Inferior parietal cortex (tissue), 1 donor: ENCODE data around the gene EIF4G1.

Experiments
- DNase-seq: peaks from one replicate; pipeline ENCODE4 v3.0.0-alpha.2; 2016; ENCODE audit errors: extremely low spot score

EIF4G1 gene

GRCh38 chr3:184305577-184305976 lies 8.8 kb upstream of the EIF4G1 start:
- no peak for DNase-seq

GRCh38 chr3:184306341-184306972 lies 7.9 kb upstream of the EIF4G1 start:
- no peak for DNase-seq

- no peak for DNase-seq
Measured at GRCh38 chr3:184307915-184308314, 6.5 kb upstream of the EIF4G1 start.

DNA sequence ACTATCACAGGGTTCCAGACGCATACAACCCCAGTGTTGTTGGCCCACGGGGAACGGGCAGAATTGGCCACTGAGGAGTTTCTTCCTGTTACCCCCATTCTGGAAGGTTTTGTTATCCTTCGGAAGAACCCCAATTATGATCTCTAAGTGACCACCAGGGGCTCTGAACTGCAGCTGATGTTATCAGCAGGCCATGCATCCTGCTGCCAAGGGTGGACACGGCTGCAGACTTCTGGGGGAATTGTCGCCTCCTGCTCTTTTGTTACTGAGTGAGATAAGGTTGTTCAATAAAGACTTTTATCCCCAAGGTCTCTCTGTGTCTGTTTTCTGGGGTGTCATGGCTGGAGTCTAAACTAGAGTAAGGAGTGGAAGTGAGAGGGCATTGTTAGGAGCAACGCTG lies 5.7 kb upstream of the EIF4G1 start:
- DNase-seq: no peak

DNA sequence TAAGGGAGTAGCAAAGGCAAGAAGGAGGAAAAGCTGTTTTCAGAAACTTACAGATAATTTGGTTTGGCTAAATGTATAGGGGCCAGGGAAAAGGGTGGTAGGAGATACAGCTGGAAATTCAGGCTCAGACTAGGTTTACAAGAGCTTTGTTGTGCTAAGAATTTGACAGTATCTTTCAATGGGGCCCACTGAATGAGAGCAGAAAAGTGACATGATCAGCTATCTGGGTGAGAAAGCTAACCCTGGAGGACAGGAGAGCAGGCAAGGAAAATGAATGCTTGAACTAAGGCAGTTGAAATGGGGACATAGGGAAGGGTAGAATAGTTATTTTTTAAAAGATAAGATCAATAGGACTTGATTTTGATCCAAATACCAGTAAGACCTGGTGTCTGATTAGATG lies 2.8 kb upstream of the EIF4G1 start:
- DNase-seq: no peak

DNA sequence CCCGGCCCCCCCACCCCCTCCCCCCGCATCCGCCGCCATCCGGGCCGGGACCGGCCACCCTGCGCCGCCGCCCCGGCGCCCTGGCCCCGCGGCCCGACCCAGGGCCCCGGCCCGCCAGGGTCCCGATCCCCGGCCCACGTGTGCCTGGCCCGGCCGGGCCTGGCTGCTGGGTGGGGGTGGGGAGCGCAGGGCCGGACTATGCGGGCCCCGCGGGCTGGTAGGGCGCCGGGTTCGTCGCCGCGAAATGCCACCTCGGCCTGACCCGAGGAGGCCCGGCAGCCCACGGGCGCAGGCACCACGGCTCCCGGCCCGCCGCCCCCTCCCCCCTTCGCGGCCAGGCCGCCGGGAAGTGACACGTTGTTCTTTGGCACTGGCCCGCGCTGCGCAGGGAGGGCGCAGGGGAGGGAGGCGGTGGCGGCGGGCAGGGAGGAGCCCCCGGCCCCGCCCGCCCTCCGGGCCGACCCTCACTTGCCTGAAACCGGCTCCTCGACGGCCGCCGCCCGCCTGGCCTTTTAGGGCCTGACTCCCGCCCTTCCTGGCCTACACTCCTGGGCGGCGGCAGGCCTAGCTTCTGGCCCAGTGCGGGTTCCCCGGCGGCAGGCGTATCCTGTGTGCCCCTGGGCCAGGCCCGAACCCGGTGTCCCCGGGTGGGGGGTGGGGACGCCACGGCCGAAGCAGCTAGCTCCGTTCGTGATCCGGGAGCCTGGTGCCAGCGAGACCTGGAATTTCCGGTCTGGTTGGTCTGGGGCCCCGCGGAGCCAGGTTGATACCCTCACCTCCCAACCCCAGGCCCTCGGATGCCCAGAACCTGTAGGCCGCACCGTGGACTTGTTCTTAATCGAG lies 515 bp downstream of the EIF4G1 start:
- DNase-seq: no peak

DNA sequence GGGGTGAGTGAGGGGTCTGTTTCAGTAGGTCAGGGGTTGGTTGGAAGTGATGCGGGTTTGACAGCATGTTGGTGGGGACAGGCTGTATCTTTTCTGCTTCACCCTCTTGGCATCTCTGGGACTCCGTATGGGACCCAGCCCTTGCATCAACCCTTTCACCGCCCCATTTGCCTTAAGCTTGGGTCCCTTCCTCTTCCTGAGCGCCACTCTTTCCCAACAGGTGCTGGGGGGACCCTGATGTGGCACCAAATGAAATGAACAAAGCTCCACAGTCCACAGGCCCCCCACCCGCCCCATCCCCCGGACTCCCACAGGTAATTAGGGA lies 1.1 kb downstream of the EIF4G1 start:
- no peak for DNase-seq

DNA sequence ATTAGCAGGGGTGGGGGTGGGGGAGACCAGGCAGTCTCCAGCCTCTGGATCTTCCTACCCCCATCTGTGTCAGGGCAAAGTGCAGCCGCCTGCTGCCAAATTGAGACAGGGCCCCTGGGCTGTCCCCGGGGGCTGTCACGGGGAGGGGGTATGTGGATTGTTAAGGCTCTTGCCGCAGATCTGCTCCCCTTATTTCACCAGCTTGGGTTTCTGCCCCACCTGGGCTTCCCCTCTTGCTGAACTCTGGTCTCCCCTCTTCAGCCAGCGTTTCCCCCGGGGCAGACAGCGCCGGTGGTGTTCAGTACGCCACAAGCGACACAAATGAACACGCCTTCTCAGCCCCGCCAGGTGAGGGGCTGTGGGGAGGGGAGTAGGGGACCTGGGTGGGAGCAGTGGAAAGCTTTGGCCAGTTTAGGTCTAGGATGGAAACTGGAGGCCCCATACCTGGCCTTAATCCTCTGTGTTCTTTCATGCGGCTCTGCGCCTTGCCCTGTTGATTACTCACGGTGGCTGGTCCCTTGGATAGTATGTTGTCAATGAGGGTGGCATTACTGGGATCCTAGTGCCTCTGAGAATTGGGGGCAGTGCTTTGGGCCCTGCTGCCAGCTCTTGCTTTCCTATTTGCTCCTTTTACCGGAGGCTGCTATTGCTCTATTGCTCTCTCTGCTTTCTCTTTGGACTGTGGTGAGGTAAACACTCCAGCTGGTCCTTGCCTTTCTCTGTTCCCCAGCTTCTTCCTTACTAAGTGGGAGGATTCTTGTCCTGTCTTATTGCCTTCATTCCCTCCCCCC lies 1.7 kb downstream of the EIF4G1 start:
- no peak for DNase-seq

DNA sequence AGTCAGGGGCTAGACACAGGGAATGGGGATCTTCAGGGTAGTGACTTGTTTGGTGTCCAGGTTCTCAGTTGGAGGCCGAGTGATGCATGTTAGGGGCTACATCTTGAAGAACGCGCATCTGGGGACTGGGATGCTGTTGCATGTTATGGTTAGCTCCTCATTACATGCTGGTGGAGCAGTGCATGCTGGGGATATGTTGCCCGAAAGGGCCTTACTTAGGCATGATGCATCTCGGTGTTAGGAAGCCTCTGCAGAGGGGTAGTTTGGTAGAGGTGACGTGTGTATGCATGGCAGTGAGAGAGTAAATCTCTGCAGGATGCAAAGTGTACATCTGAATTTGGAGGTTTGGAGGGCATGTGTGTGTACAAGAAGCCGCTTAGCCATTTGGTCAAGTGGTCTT lies 2.4 kb downstream of the EIF4G1 start:
- DNase-seq: no peak

GRCh38 chr3:184317201-184317600 lies 2.8 kb downstream of the EIF4G1 start:
- no peak for DNase-seq

- peak; percentile 93 for DNase-seq
Measured at GRCh38 chr3:184320104-184320445, 5.7 kb downstream of the EIF4G1 start.

- no peak for DNase-seq
Measured at GRCh38 chr3:184321666-184322065, 7.3 kb downstream of the EIF4G1 start.

GRCh38 chr3:184322731-184323487 lies 8.5 kb downstream of the EIF4G1 start:
- DNase-seq: no peak

DNA sequence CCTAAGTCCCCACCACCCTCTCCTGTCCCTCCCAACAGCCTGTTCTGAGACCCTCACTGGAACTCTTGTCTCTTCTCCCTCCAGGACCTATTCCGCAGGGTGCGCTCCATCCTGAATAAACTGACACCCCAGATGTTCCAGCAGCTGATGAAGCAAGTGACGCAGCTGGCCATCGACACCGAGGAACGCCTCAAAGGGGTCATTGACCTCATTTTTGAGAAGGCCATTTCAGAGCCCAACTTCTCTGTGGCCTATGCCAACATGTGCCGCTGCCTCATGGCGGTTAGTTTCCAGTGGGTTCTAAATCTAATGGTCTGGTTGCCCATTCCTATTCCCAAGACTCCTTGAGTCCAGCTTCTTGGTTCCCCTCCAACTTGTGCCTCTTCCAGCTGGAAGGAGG lies 9.3 kb downstream of the EIF4G1 start:
- DNase-seq: no peak

DNA sequence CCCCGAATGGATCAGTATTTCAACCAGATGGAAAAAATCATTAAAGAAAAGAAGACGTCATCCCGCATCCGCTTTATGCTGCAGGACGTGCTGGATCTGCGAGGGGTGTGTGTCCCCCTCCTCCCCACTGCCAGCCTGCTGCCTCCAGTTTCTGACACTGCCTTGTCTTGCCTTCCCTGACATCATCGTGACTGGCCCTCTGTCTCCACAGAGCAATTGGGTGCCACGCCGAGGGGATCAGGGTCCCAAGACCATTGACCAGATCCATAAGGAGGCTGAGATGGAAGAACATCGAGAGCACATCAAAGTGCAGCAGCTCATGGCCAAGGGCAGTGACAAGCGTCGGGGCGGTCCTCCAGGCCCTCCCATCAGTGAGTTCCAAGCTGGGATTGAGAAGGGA lies 10.9 kb downstream of the EIF4G1 start:
- no peak for DNase-seq

GRCh38 chr3:184325715-184326369 lies 11.4 kb downstream of the EIF4G1 start:
- no peak for DNase-seq

- DNase-seq: no peak
Measured at GRCh38 chr3:184327171-184327570, 12.8 kb downstream of the EIF4G1 start.

GRCh38 chr3:184328516-184328915 lies 14.1 kb downstream of the EIF4G1 start:
- DNase-seq: no peak

DNA sequence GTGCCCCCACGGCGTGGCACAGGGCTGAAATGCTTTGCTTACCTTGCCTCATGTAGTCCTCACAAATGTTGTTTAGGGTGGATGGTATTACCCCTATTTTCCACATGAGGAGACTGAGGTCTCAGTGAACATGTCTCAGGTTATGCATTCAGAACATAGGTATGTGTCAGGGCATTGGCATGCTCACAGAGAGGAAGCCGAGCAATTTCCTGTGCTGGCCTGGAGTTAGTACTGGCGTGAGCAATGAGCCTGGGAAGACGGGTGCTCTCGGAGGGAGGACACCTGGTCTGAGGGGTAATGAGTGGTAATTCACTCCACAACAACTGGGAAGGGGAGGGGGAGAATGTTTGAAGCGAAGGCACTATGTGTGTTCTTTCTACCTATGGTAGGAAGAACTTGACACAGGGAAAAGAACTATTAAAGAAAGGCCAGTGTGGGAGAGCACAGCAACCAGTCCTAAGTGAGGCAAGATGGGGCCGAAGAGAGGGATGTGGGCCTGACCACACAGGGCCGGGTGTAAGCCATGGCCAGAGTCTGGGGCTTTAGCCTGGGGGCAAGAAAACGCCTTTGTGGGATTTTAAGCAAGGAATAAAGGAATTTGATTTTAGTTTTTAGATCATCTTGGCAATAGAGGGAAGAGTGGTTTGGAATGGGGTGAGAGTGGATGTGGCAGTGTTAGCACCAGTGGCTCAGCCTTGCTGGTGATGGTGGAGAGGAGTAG lies 18.1 kb downstream of the EIF4G1 start:
- no peak for DNase-seq

DNA sequence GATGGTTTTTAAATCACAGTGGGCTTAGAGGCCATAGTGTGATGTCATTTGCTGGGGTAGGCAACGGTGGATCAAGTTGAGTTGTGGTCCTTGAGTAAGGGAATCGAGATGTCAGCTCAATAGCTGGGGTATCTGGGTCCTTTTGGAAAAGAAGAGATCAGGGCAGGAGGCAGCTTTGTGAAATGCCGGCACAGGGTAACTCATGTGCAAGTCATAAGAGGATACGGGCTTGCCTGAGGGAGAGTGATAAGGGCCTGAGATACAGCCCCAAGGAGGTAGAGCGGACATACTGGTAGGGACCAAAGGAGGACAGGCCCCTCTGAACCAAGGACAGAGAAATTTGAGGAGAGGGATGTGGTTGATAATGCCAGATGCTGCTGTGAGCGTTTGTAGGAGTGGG lies 18.8 kb downstream of the EIF4G1 start:
- no peak for DNase-seq

GRCh38 chr3:184333700-184334099 lies 19.3 kb downstream of the EIF4G1 start:
- no peak for DNase-seq
